HCT116 (cell line): ENCODE data around the gene GPR39. TPM values are rescaled to one million over a fixed set of nuclear protein-coding genes. Genes with fewer than 3 reads are reported as not detected.

Experiments used
- ATAC-seq: fragments of 200-7000 bp; cut with Tn5 transposase; 2 replicates; pipeline ENCODE4 v1.9.1; 2020; ENCODE audit warnings: mild to moderate bottlenecking, moderate library complexity
- BruUV-seq: library from RNA; stranded (reverse); fragments of 400-500 nt; replicated peaks from 2 replicates; lab custom pipeline; 2021; lab: Mats Ljungman, UMichigan
- CTCF ChIA-PET: fragments of 300-600 bp; sonication (Branson Sonifier 250); formaldehyde crosslinking; loops from one replicate; lab custom pipeline; 2021; ENCODE audit warnings: antibody characterized with exemption; lab: Charles Lee
- POLR2A ChIA-PET: fragments of 300-600, 350-600 bp; sonication (Branson Sonifier 250); formaldehyde crosslinking; loops from one replicate; lab custom pipeline; 2021; ENCODE audit warnings: antibody characterized with exemption; lab: Charles Lee
- RAD21 ChIA-PET, 2 experiments: fragments of 300-600 bp; sonication (Branson Sonifier 250); formaldehyde crosslinking; loops; one replicate each; lab custom pipeline; 2023; ENCODE audit warnings: low total read pairs in 2 of 2; ENCODE audit not compliant: uncharacterized antibody in 2 of 2, unreplicated experiment in 2 of 2, low non-redundant PET in 1 of 2; lab: Charles Lee
- DNase-seq: peaks from one replicate; pipeline ENCODE4 v3.0.0-alpha.2; 2010; ENCODE audit warnings: low read depth, low spot score
- H2AFZ ChIP-seq: fragments of 200-600 bp; shearing (Covaris generic), sonication (generic); 2 replicates; pipeline ENCODE4 v1.6.1; 2017; ENCODE audit warnings: low read depth, mixed run types, mixed read lengths, antibody characterized with exemption, low read length; ENCODE audit not compliant: poor library complexity, severe bottlenecking
- H3K27ac ChIP-seq: 2 replicates; pipeline ENCODE4 v1.5.1; 2012; ENCODE audit warnings: low read depth, low read length
- H3K27me3 ChIP-seq: fragments of 200-600 bp; sonication (generic); 2 replicates; pipeline ENCODE4 v1.6.1; 2016; ENCODE audit warnings: mixed run types, low read length, mixed read lengths; ENCODE audit not compliant: insufficient read depth
- H3K36me3 ChIP-seq, 2 experiments: fragments of 200-500 bp in 1 of 2; fragments of 200-600 bp in 1 of 2; sonication (Bioruptor generic) in 1 of 2; sonication (generic) in 1 of 2; 2 replicates each; pipeline versions ENCODE4 v1.5.1 to v1.6.1; 2014 to 2016; ENCODE audit warnings: low read length in 2 of 2, inconsistent platforms in 1 of 2, mixed read lengths in 1 of 2, mixed run types in 1 of 2; ENCODE audit not compliant: insufficient read depth in 2 of 2, control insufficient read depth in 1 of 2
- H3K4me1 ChIP-seq, 2 experiments: fragments of 200-600 bp in 1 of 2; sonication (generic) in 1 of 2; 2 replicates each; pipeline versions ENCODE4 v1.5.1 to v1.6.1; 2012 to 2017; ENCODE audit warnings: low read length in 2 of 2, inconsistent platforms in 1 of 2, mild to moderate bottlenecking in 1 of 2, mixed read lengths in 1 of 2, mixed run types in 1 of 2, moderate library complexity in 1 of 2; ENCODE audit not compliant: insufficient read depth in 2 of 2, control insufficient read depth in 1 of 2
- H3K4me2 ChIP-seq: fragments of 200-600 bp; sonication (generic); 2 replicates; pipeline ENCODE4 v1.6.1; 2017; ENCODE audit warnings: mixed run types, low read length, mixed read lengths
- H3K4me3 ChIP-seq, 2 experiments: fragments of 200-600 bp in 1 of 2; sonication (generic) in 1 of 2; replicated peaks in 1 of 2; 2 replicates each; pipeline ENCODE4 v1.5.1; 2011 to 2016; ENCODE audit warnings: low read length in 2 of 2, control low read depth in 1 of 2, low read depth in 1 of 2, mild to moderate bottlenecking in 1 of 2, mixed read lengths in 1 of 2, mixed run types in 1 of 2
- H3K79me2 ChIP-seq: fragments of 200-600 bp; sonication (generic); 2 replicates; pipeline ENCODE4 v1.6.1; 2017; ENCODE audit warnings: mild to moderate bottlenecking, mixed run types, low read length, moderate library complexity, mixed read lengths; ENCODE audit not compliant: insufficient read depth
- H3K9ac ChIP-seq: fragments of 200-600 bp; sonication (generic); 2 replicates; pipeline ENCODE4 v1.6.1; 2016; ENCODE audit warnings: low read length, mixed read lengths
- H3K9me2 ChIP-seq: fragments of 200-600 bp; sonication (generic), shearing (Covaris generic); 2 replicates; pipeline ENCODE4 v1.6.1; 2017; ENCODE audit warnings: mixed run types, mild to moderate bottlenecking, moderate library complexity; ENCODE audit not compliant: insufficient read depth
- H3K9me3 ChIP-seq, 2 experiments: fragments of 200-500 bp in 1 of 2; fragments of 200-600 bp in 1 of 2; sonication (Bioruptor generic) in 1 of 2; sonication (generic) in 1 of 2; 2 replicates each; pipeline ENCODE4 v1.6.1; 2014 to 2017; ENCODE audit warnings: low read length in 2 of 2, mixed read lengths in 2 of 2, inconsistent platforms in 1 of 2, low read depth in 1 of 2, mild to moderate bottlenecking in 1 of 2, mixed run types in 1 of 2, moderate library complexity in 1 of 2; ENCODE audit not compliant: control insufficient read depth in 1 of 2, insufficient read depth in 1 of 2
- H4K20me1 ChIP-seq: fragments of 200-600 bp; sonication (generic), shearing (Covaris generic); 2 replicates; pipeline ENCODE4 v1.6.1; 2017; ENCODE audit warnings: mixed run types, mild to moderate bottlenecking, moderate library complexity; ENCODE audit not compliant: insufficient read depth
- ATF3 ChIP-seq: IDR thresholded peaks from 2 replicates; pipeline ENCODE4 v1.6.1; 2012
- CBX3 ChIP-seq: IDR thresholded peaks from 2 replicates; pipeline ENCODE4 v1.6.1; 2012; ENCODE audit warnings: low read depth
- JUND ChIP-seq: IDR thresholded peaks from 2 replicates; pipeline ENCODE4 v1.6.1; 2012
- MAX ChIP-seq: IDR thresholded peaks from 2 replicates; pipeline ENCODE4 v1.6.1; 2012
- POLR2AphosphoS5 ChIP-seq: IDR thresholded peaks from 2 replicates; pipeline ENCODE4 v1.6.1; 2011; ENCODE audit warnings: mild to moderate bottlenecking, low read depth, low read length, moderate library complexity
- RAD21 ChIP-seq: IDR thresholded peaks from 2 replicates; pipeline ENCODE4 v1.6.1; 2012; ENCODE audit warnings: low read depth, mild to moderate bottlenecking
- SIN3A ChIP-seq: IDR thresholded peaks from 2 replicates; pipeline ENCODE4 v1.6.1; 2012; ENCODE audit warnings: low read depth
- SP1 ChIP-seq: IDR thresholded peaks from 2 replicates; pipeline ENCODE4 v1.6.1; 2012; ENCODE audit warnings: low read depth
- SRF ChIP-seq: IDR thresholded peaks from 2 replicates; pipeline ENCODE4 v1.6.1; 2012; ENCODE audit warnings: low read depth
- intact Hi-C: fragments of 100-400 bp; cut with micrococcal nuclease; formaldehyde crosslinking; loops from 2 replicates; pipeline ENCODE4 v1.10.0; 2022
- total RNA-seq: library from RNA; stranded (reverse); gene quantifications from one replicate; pipeline ENCODE4 v1.2.1, GENCODE V29; 2021; ENCODE audit not compliant: unreplicated experiment
- TF ChIP-seq, protein P1 (sequence below): IDR thresholded peaks from 2 replicates; pipeline ENCODE4 v1.6.1; 2012; ENCODE audit warnings: low read depth

The GPR39 gene
- total RNA-seq, 1 experiment from 2014 or later, result 5.1 TPM

- TF ChIP-seq, protein P1, sequence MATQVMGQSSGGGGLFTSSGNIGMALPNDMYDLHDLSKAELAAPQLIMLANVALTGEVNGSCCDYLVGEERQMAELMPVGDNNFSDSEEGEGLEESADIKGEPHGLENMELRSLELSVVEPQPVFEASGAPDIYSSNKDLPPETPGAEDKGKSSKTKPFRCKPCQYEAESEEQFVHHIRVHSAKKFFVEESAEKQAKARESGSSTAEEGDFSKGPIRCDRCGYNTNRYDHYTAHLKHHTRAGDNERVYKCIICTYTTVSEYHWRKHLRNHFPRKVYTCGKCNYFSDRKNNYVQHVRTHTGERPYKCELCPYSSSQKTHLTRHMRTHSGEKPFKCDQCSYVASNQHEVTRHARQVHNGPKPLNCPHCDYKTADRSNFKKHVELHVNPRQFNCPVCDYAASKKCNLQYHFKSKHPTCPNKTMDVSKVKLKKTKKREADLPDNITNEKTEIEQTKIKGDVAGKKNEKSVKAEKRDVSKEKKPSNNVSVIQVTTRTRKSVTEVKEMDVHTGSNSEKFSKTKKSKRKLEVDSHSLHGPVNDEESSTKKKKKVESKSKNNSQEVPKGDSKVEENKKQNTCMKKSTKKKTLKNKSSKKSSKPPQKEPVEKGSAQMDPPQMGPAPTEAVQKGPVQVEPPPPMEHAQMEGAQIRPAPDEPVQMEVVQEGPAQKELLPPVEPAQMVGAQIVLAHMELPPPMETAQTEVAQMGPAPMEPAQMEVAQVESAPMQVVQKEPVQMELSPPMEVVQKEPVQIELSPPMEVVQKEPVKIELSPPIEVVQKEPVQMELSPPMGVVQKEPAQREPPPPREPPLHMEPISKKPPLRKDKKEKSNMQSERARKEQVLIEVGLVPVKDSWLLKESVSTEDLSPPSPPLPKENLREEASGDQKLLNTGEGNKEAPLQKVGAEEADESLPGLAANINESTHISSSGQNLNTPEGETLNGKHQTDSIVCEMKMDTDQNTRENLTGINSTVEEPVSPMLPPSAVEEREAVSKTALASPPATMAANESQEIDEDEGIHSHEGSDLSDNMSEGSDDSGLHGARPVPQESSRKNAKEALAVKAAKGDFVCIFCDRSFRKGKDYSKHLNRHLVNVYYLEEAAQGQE, result no peak
- TF ChIP-seq SP1, result no peak
- no peak for TF ChIP-seq JUND
- no peak for TF ChIP-seq MAX
- TF ChIP-seq SIN3A, result no peak
- no peak for TF ChIP-seq RAD21
- TF ChIP-seq CBX3, result no peak
- TF ChIP-seq POLR2AphosphoS5, result no peak
- no peak for TF ChIP-seq SRF
These were observed 42.1 kb upstream of the GPR39 start (continued) for GRCh38 chr2:132374551-132374950.

DNA sequence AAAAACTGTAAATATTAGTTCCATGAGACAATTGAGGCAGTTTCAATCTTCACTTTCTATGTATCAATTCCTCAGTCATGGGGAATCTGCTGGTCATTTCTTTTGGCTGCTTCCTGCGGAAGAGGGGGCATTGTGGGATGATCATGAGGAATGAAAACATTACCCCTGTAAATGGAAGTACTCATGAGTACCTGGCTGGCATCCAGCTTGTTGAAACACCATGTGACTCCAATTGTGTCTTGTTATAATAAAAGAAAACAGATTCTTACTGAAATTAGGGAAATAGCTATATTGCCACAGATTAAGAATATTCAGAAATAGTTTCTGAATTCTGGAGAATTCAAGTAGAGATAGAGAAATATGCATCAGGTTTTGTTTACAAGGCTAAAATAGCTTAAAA, 41.6 kb upstream of the GPR39 start:
- no peak overlapping the region for H3K27ac ChIP-seq
- BruUV-seq, result no TSS peak
- no peak for ATAC-seq

More for the DNA sequence above, 41.6 kb upstream of the GPR39 start:
- H3K4me2 ChIP-seq, result no peak overlapping the region
- no peaks in the 10 kb centered on the region for H3K36me3 ChIP-seq
- CTCF ChIA-PET, result no interaction called here
- no peaks in the 10 kb centered on the region; the same call in 1 of the 2 replicates for H3K27me3 ChIP-seq
- H3K9me3 ChIP-seq, result no peaks in the 10 kb centered on the region
- DNase-seq, result no peak
- RAD21 ChIA-PET, result no interaction called here
- H3K4me1 ChIP-seq, result no peaks in the 10 kb centered on the region
- H4K20me1 ChIP-seq, result no peaks in the 10 kb centered on the region
- intact Hi-C loops, result no loop called here
- H2AFZ ChIP-seq, result no peak overlapping the region
- no peak overlapping the region for H3K4me3 ChIP-seq
- H3K79me2 ChIP-seq, result no peaks in the 10 kb centered on the region
- TF ChIP-seq CBX3 (no peak), ATF3 (no peak)
- POLR2A ChIA-PET, result no interaction called here
- no peaks in the 10 kb centered on the region for H3K9me2 ChIP-seq
- H3K9ac ChIP-seq, result no peak overlapping the region
